ENCODE results near the gene MIER2. TPM values are rescaled to one million over a fixed set of nuclear protein-coding genes. Genes with fewer than 3 reads are reported as not detected.
"Not testable (repeated sequence)": the region's sequence is repeated elsewhere in the genome, so short reads cannot be mapped to it uniquely, and the experiment has no call there.

MIER2 gene
- total RNA-seq, 1 donor from 2014 or later = 30.7 TPM

GRCh38 chr19:275958-276646 lies 68.5 kb downstream of the MIER2 start:
- H3K36me3 ChIP-seq = no peaks in the 10 kb centered on the region
- no peaks in the 10 kb centered on the region for H3K4me1 ChIP-seq
- TF ChIP-seq POLR2A (IDR thresholded peaks at IDR 0.05) (no peak), POLR2AphosphoS5 (IDR thresholded peaks at IDR 0.05; ENCODE audit: insufficient read depth in 1 of 2, low read depth in 1 of 2) (no peak)
- TF ChIP-seq, protein P1, sequence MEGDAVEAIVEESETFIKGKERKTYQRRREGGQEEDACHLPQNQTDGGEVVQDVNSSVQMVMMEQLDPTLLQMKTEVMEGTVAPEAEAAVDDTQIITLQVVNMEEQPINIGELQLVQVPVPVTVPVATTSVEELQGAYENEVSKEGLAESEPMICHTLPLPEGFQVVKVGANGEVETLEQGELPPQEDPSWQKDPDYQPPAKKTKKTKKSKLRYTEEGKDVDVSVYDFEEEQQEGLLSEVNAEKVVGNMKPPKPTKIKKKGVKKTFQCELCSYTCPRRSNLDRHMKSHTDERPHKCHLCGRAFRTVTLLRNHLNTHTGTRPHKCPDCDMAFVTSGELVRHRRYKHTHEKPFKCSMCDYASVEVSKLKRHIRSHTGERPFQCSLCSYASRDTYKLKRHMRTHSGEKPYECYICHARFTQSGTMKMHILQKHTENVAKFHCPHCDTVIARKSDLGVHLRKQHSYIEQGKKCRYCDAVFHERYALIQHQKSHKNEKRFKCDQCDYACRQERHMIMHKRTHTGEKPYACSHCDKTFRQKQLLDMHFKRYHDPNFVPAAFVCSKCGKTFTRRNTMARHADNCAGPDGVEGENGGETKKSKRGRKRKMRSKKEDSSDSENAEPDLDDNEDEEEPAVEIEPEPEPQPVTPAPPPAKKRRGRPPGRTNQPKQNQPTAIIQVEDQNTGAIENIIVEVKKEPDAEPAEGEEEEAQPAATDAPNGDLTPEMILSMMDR (IDR thresholded peaks at IDR 0.05) = no peak
- H3K9me3 ChIP-seq = no peaks in the 10 kb centered on the region
- H3K4me3 ChIP-seq = no peak overlapping the region
- DNase-seq (ENCODE audit: extremely low spot score in 2 of 2) = no peak
- intact Hi-C loops (cut with DNase I) = no loop called here
- H3K27me3 ChIP-seq = no peaks in the 10 kb centered on the region
- H3K27ac ChIP-seq = no peak overlapping the region

GRCh38 chr19:275000-275399 lies 69.6 kb downstream of the MIER2 start:
- Histone ChIP-seq H3K9me3 (no peaks in the 10 kb centered on the region), H3K4me3 (no peak overlapping the region), H3K36me3 (no peaks in the 10 kb centered on the region), H3K4me1 (no peaks in the 10 kb centered on the region), H3K27me3 (no peaks in the 10 kb centered on the region), H3K27ac (no peak overlapping the region)
- intact Hi-C loops (cut with DNase I) = no loop called here
- TF ChIP-seq POLR2AphosphoS5 (IDR thresholded peaks at IDR 0.05; ENCODE audit: insufficient read depth in 1 of 2, low read depth in 1 of 2) = no peak
- TF ChIP-seq POLR2A (IDR thresholded peaks at IDR 0.05) = no peak
- TF ChIP-seq, protein P1 (IDR thresholded peaks at IDR 0.05) = no peak
- no peak for DNase-seq (ENCODE audit: extremely low spot score in 2 of 2)

DNA sequence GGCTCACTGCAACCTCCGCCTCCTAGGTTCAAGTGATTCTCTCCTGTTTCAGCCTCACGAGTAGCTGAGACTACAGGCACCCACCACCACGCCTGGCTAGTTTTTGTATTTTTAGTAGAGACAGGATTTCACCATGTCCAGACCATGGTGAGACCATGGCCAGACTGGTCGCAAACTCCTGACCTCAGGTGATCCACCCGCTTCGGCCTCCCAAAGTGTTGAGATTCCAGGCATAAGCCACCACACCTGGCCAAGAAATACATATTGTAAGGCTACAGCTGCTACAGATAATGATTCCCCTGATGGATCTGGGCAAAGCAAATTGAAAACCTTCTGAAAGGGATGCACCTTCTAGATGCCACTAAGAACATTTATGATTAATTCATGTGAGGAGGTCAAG lies 71.2 kb downstream of the MIER2 start:
- TF ChIP-seq POLR2AphosphoS5 (IDR thresholded peaks at IDR 0.05; ENCODE audit: insufficient read depth in 1 of 2, low read depth in 1 of 2) (no peak), POLR2A (IDR thresholded peaks at IDR 0.05) (no peak)
- TF ChIP-seq, protein P1 (IDR thresholded peaks at IDR 0.05) = no peak
- Histone ChIP-seq H3K4me3 (no peak overlapping the region), H3K27ac (no peak overlapping the region), H3K9me3 (no peaks in the 10 kb centered on the region), H3K4me1 (no peaks in the 10 kb centered on the region), H3K36me3 (no peaks in the 10 kb centered on the region), H3K27me3 (no peaks in the 10 kb centered on the region)
- DNase-seq (ENCODE audit: extremely low spot score in 2 of 2) = no peak
- intact Hi-C loops (cut with DNase I) = no loop called here

DNA sequence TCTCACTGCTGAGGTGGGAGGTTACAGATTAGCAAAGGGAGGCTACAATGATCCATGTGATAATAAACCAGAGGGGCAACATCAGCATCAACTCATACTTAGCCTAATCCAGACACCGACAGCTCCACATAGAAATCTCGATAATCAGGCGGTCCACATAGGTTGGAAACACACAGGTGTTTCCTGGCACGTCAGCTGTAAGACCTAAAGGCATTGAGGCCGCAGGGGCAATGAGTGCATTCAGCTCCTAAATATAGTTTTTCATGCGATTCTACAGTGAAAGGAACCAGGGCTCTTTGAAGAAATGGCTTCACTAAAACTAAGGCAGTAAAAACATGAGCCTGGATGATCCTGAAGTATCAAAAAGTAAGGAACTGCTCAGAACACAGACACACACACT lies 72.7 kb downstream of the MIER2 start:
- Histone ChIP-seq H3K4me3 (no peak overlapping the region), H3K27me3 (no peaks in the 10 kb centered on the region), H3K9me3 (no peaks in the 10 kb centered on the region), H3K27ac (no peak overlapping the region), H3K4me1 (no peaks in the 10 kb centered on the region), H3K36me3 (no peaks in the 10 kb centered on the region)
- TF ChIP-seq POLR2A (IDR thresholded peaks at IDR 0.05) (no peak), POLR2AphosphoS5 (IDR thresholded peaks at IDR 0.05; ENCODE audit: insufficient read depth in 1 of 2, low read depth in 1 of 2) (no peak)
- TF ChIP-seq, protein P1 (IDR thresholded peaks at IDR 0.05) = no peak
- DNase-seq (ENCODE audit: extremely low spot score in 2 of 2) = no peak
- intact Hi-C loops (cut with DNase I) = no loop called here

GRCh38 chr19:270766-271318 lies 73.8 kb downstream of the MIER2 start:
- DNase-seq (ENCODE audit: extremely low spot score in 2 of 2); intact Hi-C loops (cut with DNase I); H3K9me3 ChIP-seq; H3K4me3 ChIP-seq; H3K27me3 ChIP-seq; H3K27ac ChIP-seq; H3K4me1 ChIP-seq; H3K36me3 ChIP-seq: not testable (repeated sequence)

Measured in vagina (tissue), 2 donors.